Keratinocyte (primary cell): ENCODE measurements around the gene SRP54.

Source experiments
- EZH2 ChIP-seq: IDR thresholded peaks from one replicate; pipeline ENCODE4 v1.6.1; 2012; ENCODE audit warnings: inconsistent platforms, mild to moderate bottlenecking, low read length, moderate library complexity
- TF ChIP-seq, protein P1 (sequence below), 3 experiments: IDR thresholded peaks in 1 of 3; conservative IDR thresholded peaks in 1 of 3; optimal IDR thresholded peaks in 1 of 3; 2 replicates in 2 of 3; 3 replicates in 1 of 3; pipeline versions ENCODE3 to v1.5.1; 2011; ENCODE audit warnings: low read length in 3 of 3, mild to moderate bottlenecking in 3 of 3, moderate library complexity in 2 of 3, control low read depth in 1 of 3, inconsistent platforms in 1 of 3; ENCODE audit not compliant: insufficient read depth in 2 of 3; ENCODE audit errors: extremely low read depth in 1 of 3

- TF ChIP-seq, protein P1, sequence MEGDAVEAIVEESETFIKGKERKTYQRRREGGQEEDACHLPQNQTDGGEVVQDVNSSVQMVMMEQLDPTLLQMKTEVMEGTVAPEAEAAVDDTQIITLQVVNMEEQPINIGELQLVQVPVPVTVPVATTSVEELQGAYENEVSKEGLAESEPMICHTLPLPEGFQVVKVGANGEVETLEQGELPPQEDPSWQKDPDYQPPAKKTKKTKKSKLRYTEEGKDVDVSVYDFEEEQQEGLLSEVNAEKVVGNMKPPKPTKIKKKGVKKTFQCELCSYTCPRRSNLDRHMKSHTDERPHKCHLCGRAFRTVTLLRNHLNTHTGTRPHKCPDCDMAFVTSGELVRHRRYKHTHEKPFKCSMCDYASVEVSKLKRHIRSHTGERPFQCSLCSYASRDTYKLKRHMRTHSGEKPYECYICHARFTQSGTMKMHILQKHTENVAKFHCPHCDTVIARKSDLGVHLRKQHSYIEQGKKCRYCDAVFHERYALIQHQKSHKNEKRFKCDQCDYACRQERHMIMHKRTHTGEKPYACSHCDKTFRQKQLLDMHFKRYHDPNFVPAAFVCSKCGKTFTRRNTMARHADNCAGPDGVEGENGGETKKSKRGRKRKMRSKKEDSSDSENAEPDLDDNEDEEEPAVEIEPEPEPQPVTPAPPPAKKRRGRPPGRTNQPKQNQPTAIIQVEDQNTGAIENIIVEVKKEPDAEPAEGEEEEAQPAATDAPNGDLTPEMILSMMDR (optimal IDR thresholded peaks at IDR 0.05 in 1 of 3, IDR thresholded peaks at IDR 0.05 in 1 of 3, conservative IDR thresholded peaks at IDR 0.05 in 1 of 3; ENCODE audit: extremely low read depth in 1 of 3, insufficient read depth in 2 of 3, low read length in 3 of 3) = no peak
- TF ChIP-seq EZH2 = no peak
Measured at GRCh38 chr14:34994668-34995067, 11.9 kb downstream of the SRP54 start.
